ENCODE measurements around the gene SNX24.

Gene SNX24

GRCh38 chr5:122921826-122922225 lies 76.4 kb downstream of the SNX24 start:
- no peak for DNase-seq

GRCh38 chr5:122924203-122924602 lies 78.8 kb downstream of the SNX24 start:
- no peak for DNase-seq

GRCh38 chr5:122924719-122925395 lies 79.4 kb downstream of the SNX24 start:
- DNase-seq, result no peak

- DNase-seq, result no peak
These were observed 83.6 kb downstream of the SNX24 start for GRCh38 chr5:122929001-122929400.

GRCh38 chr5:122929980-122930379 lies 84.6 kb downstream of the SNX24 start:
- no peak for DNase-seq

GRCh38 chr5:122933956-122934355 lies 88.5 kb downstream of the SNX24 start:
- no peak for DNase-seq

- no peak for DNase-seq
These were observed 90.7 kb downstream of the SNX24 start for GRCh38 chr5:122936088-122936487.

- DNase-seq, result no peak
These were observed 92.5 kb downstream of the SNX24 start for GRCh38 chr5:122937914-122938313.

GRCh38 chr5:122940890-122941289 lies 95.5 kb downstream of the SNX24 start:
- no peak for DNase-seq

GRCh38 chr5:122941737-122942136 lies 96.3 kb downstream of the SNX24 start:
- DNase-seq, result no peak

- DNase-seq, result no peak
These were observed 96.9 kb downstream of the SNX24 start for GRCh38 chr5:122942164-122942914.

GRCh38 chr5:122943050-122943698 lies 97.8 kb downstream of the SNX24 start:
- DNase-seq, result peak in 1 of 2 donors; percentile 2

- DNase-seq, result peak; percentile 44 to 55
These were observed 98.6 kb downstream of the SNX24 start for GRCh38 chr5:122944051-122944450.

GRCh38 chr5:122947372-122947771 lies 102.0 kb downstream of the SNX24 start:
- DNase-seq, result no peak

GRCh38 chr5:122947772-122948171 lies 102.4 kb downstream of the SNX24 start:
- DNase-seq, result no peak

GRCh38 chr5:122948319-122948718 lies 102.9 kb downstream of the SNX24 start:
- no peak for DNase-seq

GRCh38 chr5:122951658-122952057 lies 106.2 kb downstream of the SNX24 start:
- no peak for DNase-seq

- DNase-seq, result no peak
These were observed 109.3 kb downstream of the SNX24 start for GRCh38 chr5:122954719-122955118.

- DNase-seq, result no peak
These were observed 112.0 kb downstream of the SNX24 start for GRCh38 chr5:122957457-122957856.

GRCh38 chr5:122959740-122960445 lies 114.5 kb downstream of the SNX24 start:
- DNase-seq, result no peak

- no peak for DNase-seq
These were observed 117.9 kb downstream of the SNX24 start for GRCh38 chr5:122963305-122963704.

- no peak for DNase-seq
These were observed 119.7 kb downstream of the SNX24 start for GRCh38 chr5:122965111-122965510.

- DNase-seq, result no peak
These were observed 121.7 kb downstream of the SNX24 start for GRCh38 chr5:122967085-122967484.

Measured in inflammatory macrophage (primary cell).